Mesenchymal stem cell (in vitro differentiated cells and primary cell): ENCODE data around the gene NBDY.
"Not testable (repeated sequence)": the region's sequence is repeated elsewhere in the genome, so short reads cannot be mapped to it uniquely, and the experiment has no call there.

ENCODE experiments used
- DNase-seq: peaks from one replicate; pipeline ENCODE4 v3.0.0-alpha.2; 2013
- H2AFZ ChIP-seq: one replicate; pipeline ENCODE4 v1.6.1; 2013; ENCODE audit warnings: low read depth, mild to moderate bottlenecking, control low read depth, inconsistent platforms, low read length, moderate library complexity
- H2AK5ac ChIP-seq: 2 replicates; pipeline ENCODE4 v1.6.1; 2013; ENCODE audit warnings: low read length, moderate library complexity, mild to moderate bottlenecking, inconsistent platforms; ENCODE audit not compliant: severe bottlenecking
- H2BK120ac ChIP-seq: one replicate; pipeline ENCODE4 v1.6.1; 2013; ENCODE audit warnings: low read depth, mild to moderate bottlenecking, inconsistent platforms, low read length, moderate library complexity
- H2BK12ac ChIP-seq, 2 experiments: one replicate each; pipeline ENCODE4 v1.6.1; 2013; ENCODE audit warnings: inconsistent platforms in 2 of 2, low read length in 2 of 2, mild to moderate bottlenecking in 2 of 2, moderate library complexity in 2 of 2, control low read depth in 1 of 2
- H2BK15ac ChIP-seq: one replicate; pipeline ENCODE4 v1.6.1; 2013; ENCODE audit warnings: mild to moderate bottlenecking, low read depth, inconsistent platforms; ENCODE audit not compliant: poor library complexity, severe bottlenecking
- H2BK5ac ChIP-seq: 2 replicates; pipeline ENCODE4 v1.6.1; 2013; ENCODE audit warnings: low read depth, mild to moderate bottlenecking, low read length, control low read depth, inconsistent platforms; ENCODE audit not compliant: poor library complexity, severe bottlenecking
- H3K14ac ChIP-seq, 2 experiments: one replicate each; pipeline ENCODE4 v1.6.1; 2013; ENCODE audit warnings: inconsistent platforms in 2 of 2, low read length in 2 of 2, control low read depth in 1 of 2, mild to moderate bottlenecking in 1 of 2, moderate library complexity in 1 of 2
- H3K18ac ChIP-seq, 2 experiments: one replicate each; pipeline ENCODE4 v1.6.1; 2013; ENCODE audit warnings: inconsistent platforms in 2 of 2, low read length in 2 of 2, control low read depth in 1 of 2, low read depth in 1 of 2, mild to moderate bottlenecking in 1 of 2
- H3K23ac ChIP-seq, 2 experiments: one replicate each; pipeline ENCODE4 v1.6.1; 2013; ENCODE audit warnings: inconsistent platforms in 2 of 2, low read length in 2 of 2, mild to moderate bottlenecking in 2 of 2, moderate library complexity in 2 of 2, control low read depth in 1 of 2
- H3K27ac ChIP-seq: 2 replicates; pipeline ENCODE4 v1.5.1; 2013; ENCODE audit warnings: mild to moderate bottlenecking, moderate library complexity, low read length, control low read depth, inconsistent platforms; ENCODE audit not compliant: poor library complexity, severe bottlenecking
- H3K27me3 ChIP-seq, 2 experiments: 2 replicates each; pipeline versions ENCODE4 v1.6.1 to v1.7.0; 2013; ENCODE audit warnings: low read length in 2 of 2, mild to moderate bottlenecking in 2 of 2, moderate library complexity in 2 of 2, control low read depth in 1 of 2, inconsistent platforms in 1 of 2; ENCODE audit not compliant: control insufficient read depth in 1 of 2, insufficient read depth in 1 of 2
- H3K36me3 ChIP-seq, 2 experiments: 2 replicates each; pipeline versions ENCODE4 v1.6.1 to v1.7.0; 2013; ENCODE audit warnings: low read length in 2 of 2, control low read depth in 1 of 2, inconsistent platforms in 1 of 2, low read depth in 1 of 2, mild to moderate bottlenecking in 1 of 2; ENCODE audit not compliant: insufficient read depth in 2 of 2, control insufficient read depth in 1 of 2
- H3K4ac ChIP-seq, 2 experiments: one replicate each; pipeline ENCODE4 v1.6.1; 2013; ENCODE audit warnings: inconsistent platforms in 2 of 2, low read length in 2 of 2, mild to moderate bottlenecking in 2 of 2, moderate library complexity in 2 of 2, control low read depth in 1 of 2, low read depth in 1 of 2
- H3K4me1 ChIP-seq: 2 replicates; pipeline ENCODE4 v1.6.1; 2013; ENCODE audit warnings: low read depth, low read length, control low read depth; ENCODE audit not compliant: control insufficient read depth, insufficient read depth
- H3K4me2 ChIP-seq: 2 replicates; pipeline ENCODE4 v1.6.1; 2013; ENCODE audit warnings: low read length, mild to moderate bottlenecking, inconsistent platforms; ENCODE audit not compliant: poor library complexity, severe bottlenecking
- H3K4me3 ChIP-seq, 2 experiments: 2 replicates each; pipeline versions ENCODE4 v1.5.1 to v1.7.0; 2013; ENCODE audit warnings: low read length in 2 of 2, mild to moderate bottlenecking in 2 of 2, control low read depth in 1 of 2, low read depth in 1 of 2; ENCODE audit not compliant: insufficient read depth in 1 of 2
- H3K79me1 ChIP-seq: replicated peaks from 2 replicates; pipeline ENCODE4 v1.6.1; 2013; ENCODE audit warnings: mild to moderate bottlenecking, control low read depth, low read length, inconsistent platforms; ENCODE audit not compliant: poor library complexity, severe bottlenecking
- H3K9ac ChIP-seq: 2 replicates; pipeline ENCODE4 v1.7.0; 2013; ENCODE audit warnings: mild to moderate bottlenecking, low read length, moderate library complexity
- H3K9me3 ChIP-seq: 2 replicates; pipeline ENCODE4 v1.7.0; 2013; ENCODE audit warnings: mild to moderate bottlenecking, low read length; ENCODE audit not compliant: control insufficient read depth
- H4K8ac ChIP-seq: one replicate; pipeline ENCODE4 v1.6.1; 2013; ENCODE audit warnings: inconsistent platforms, mild to moderate bottlenecking, low read length, moderate library complexity
- H4K91ac ChIP-seq: one replicate; pipeline ENCODE4 v1.6.1; 2013; ENCODE audit warnings: mild to moderate bottlenecking, low read length, inconsistent platforms
- WGBS: methylation state at CpG from one replicate; pipeline ENCODE4 v1.1.7; 2013; ENCODE audit warnings: mixed read lengths; 5-methylcytosine and 5-hydroxymethylcytosine counted together

NBDY gene

GRCh38 chrX:56757327-56757726, 28.3 kb downstream of the NBDY start:
- no peaks in the 10 kb centered on the region for H3K9me3 ChIP-seq
- H3K4me1 ChIP-seq = no peaks in the 10 kb centered on the region
- H3K9ac ChIP-seq = no peak overlapping the region
- H2BK12ac ChIP-seq = no peak overlapping the region
- H2AK5ac ChIP-seq = no peak overlapping the region
- H3K36me3 ChIP-seq = peaks cover 0 to 6% of the 10 kb centered on the region in 2 experiments
- H3K27me3 ChIP-seq = peaks cover 0 to 34% of the 10 kb centered on the region in 2 experiments
- H2AFZ ChIP-seq = no peak overlapping the region
- no peak overlapping the region for H3K27ac ChIP-seq
- no peak overlapping the region for H2BK15ac ChIP-seq
- 98% methylated on average over 6 of the region's 7 CpGs for WGBS
- no peak for DNase-seq
- H4K91ac ChIP-seq = no peak overlapping the region
- H3K4me3 ChIP-seq = no peak overlapping the region
- no peak overlapping the region for H4K8ac ChIP-seq
- no peak overlapping the region for H3K23ac ChIP-seq
- no peak overlapping the region for H2BK5ac ChIP-seq
- no peak overlapping the region for H2BK120ac ChIP-seq
- no peak overlapping the region for H3K4ac ChIP-seq
- H3K4me2 ChIP-seq = no peak overlapping the region
- no peak overlapping the region for H3K14ac ChIP-seq
- H3K79me1 ChIP-seq = peaks cover 14% of the 10 kb centered on the region
- no peak overlapping the region for H3K18ac ChIP-seq

GRCh38 chrX:56758456-56758855, 29.4 kb downstream of the NBDY start:
- H3K4me1 ChIP-seq = no peaks in the 10 kb centered on the region

GRCh38 chrX:56759736-56760409, 30.8 kb downstream of the NBDY start:
- Histone ChIP-seq H3K4me3 (no peak overlapping the region), H3K9me3 (no peaks in the 10 kb centered on the region), H3K4me1 (peaks cover 3% of the 10 kb centered on the region), H2BK5ac (no peak overlapping the region), H3K18ac (no peak overlapping the region), H2AFZ (no peak overlapping the region), H2AK5ac (no peak overlapping the region), H2BK15ac (no peak overlapping the region), H3K23ac (no peak overlapping the region), H3K79me1 (peaks cover 14% of the 10 kb centered on the region), H4K8ac (no peak overlapping the region), H3K27me3 (peaks cover 0 to 32% of the 10 kb centered on the region in 2 experiments), H2BK12ac (no peak overlapping the region), H3K9ac (no peak overlapping the region), H4K91ac (no peak overlapping the region), H3K36me3 (peaks cover 0 to 13% of the 10 kb centered on the region in 2 experiments), H3K27ac (no peak overlapping the region), H3K4me2 (no peak overlapping the region), H3K14ac (no peak overlapping the region), H3K4ac (no peak overlapping the region), H2BK120ac (no peak overlapping the region)
- over 99% methylated on average over 7 of the region's 7 CpGs for WGBS
- DNase-seq = no peak

More at GRCh38 chrX:56758456-56758855, 29.4 kb downstream of the NBDY start:
- Histone ChIP-seq H3K14ac (no peak overlapping the region), H3K4ac (no peak overlapping the region), H2AK5ac (no peak overlapping the region), H2BK5ac (no peak overlapping the region), H3K4me3 (no peak overlapping the region), H2BK12ac (no peak overlapping the region), H2BK120ac (no peak overlapping the region), H3K27ac (no peak overlapping the region), H4K8ac (no peak overlapping the region), H3K36me3 (peaks cover 0 to 6% of the 10 kb centered on the region in 2 experiments), H3K23ac (no peak overlapping the region), H2AFZ (no peak overlapping the region), H3K9ac (no peak overlapping the region), H2BK15ac (no peak overlapping the region), H3K9me3 (no peaks in the 10 kb centered on the region), H3K27me3 (peaks cover 0 to 40% of the 10 kb centered on the region in 2 experiments), H4K91ac (no peak overlapping the region), H3K18ac (no peak overlapping the region), H3K79me1 (peaks cover 14% of the 10 kb centered on the region), H3K4me2 (no peak overlapping the region)
- no peak for DNase-seq
- WGBS = 98% methylated on average over 4 of the region's 4 CpGs

DNA sequence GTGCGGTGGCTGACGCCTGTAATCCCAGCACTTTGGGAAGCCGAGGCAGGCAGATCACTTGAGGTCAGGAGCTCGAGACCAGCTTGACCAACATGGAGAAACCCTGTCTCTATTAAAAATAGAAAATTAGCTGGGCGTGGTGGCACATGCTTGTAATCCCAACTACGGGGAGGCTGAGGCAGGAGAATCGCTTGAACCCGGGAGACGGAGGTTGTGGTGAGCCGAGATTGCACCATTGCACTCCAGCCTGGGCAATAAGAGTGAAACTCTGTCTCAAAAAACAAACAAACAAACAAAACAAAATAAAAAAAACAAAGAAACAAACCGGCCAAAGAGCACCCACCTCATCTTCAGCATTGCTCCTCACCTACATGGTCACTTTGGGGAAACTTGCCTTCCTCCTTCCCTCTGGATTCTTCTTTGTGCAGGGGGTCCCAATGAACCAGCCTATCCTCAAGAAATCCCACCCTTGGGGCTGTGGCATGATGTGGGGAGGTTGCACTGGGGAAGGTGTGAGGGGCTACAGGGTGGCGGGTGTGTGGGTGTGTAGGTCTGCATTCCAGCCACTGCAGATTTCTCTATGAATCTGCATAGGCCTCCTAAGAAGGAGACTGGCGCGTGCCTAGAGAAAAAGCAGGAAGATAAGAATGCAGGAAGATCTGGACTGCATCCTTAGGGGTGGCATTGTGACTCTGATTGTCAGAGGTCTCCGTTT, 31.5 kb downstream of the NBDY start:
- not testable (repeated sequence) for H2BK12ac ChIP-seq, H3K4ac ChIP-seq, H2BK120ac ChIP-seq, H3K18ac ChIP-seq, H3K4me2 ChIP-seq, H2AFZ ChIP-seq, H3K14ac ChIP-seq, H4K91ac ChIP-seq, H3K9me3 ChIP-seq, H3K4me1 ChIP-seq, H3K9ac ChIP-seq, H4K8ac ChIP-seq, H3K23ac ChIP-seq, H3K4me3 ChIP-seq, H3K27ac ChIP-seq, H2BK5ac ChIP-seq, H2AK5ac ChIP-seq, H2BK15ac ChIP-seq, DNase-seq
- Histone ChIP-seq H3K27me3 (peaks cover 0 to 32% of the 10 kb centered on the region in 2 experiments), H3K79me1 (peaks cover 17% of the 10 kb centered on the region), H3K36me3 (peaks cover 0 to 13% of the 10 kb centered on the region in 2 experiments)
- WGBS = 97% methylated on average over 12 of the region's 15 CpGs
